OCI-LY7 (cell line): Measurements from ENCODE around the gene SMG6. TPM values are rescaled to one million over a fixed set of nuclear protein-coding genes. Genes with fewer than 3 reads are reported as not detected.

Experiments used
- BruUV-seq: library from RNA; stranded (reverse); fragments of 400-500 nt; replicated peaks from 2 replicates; lab custom pipeline; 2021; lab: Mats Ljungman, UMichigan
- CTCF ChIA-PET: fragments of 300-600 bp; sonication (Branson Sonifier 250); formaldehyde crosslinking; loops from one replicate; lab custom pipeline; 2022; ENCODE audit warnings: antibody characterized with exemption; ENCODE audit not compliant: unreplicated experiment; lab: Charles Lee
- POLR2A ChIA-PET: fragments of 300-600 bp; sonication (Branson Sonifier 250); formaldehyde crosslinking; loops from one replicate; lab custom pipeline; 2022; ENCODE audit warnings: antibody characterized with exemption; lab: Charles Lee
- DNase-seq: peaks from one replicate; pipeline ENCODE4 v3.0.0-alpha.2; 2015; ENCODE audit warnings: low spot score
- H2AFZ ChIP-seq: fragments of 200-600 bp; sonication (generic), shearing (Covaris generic); 2 replicates; pipeline ENCODE4 v1.6.1; 2014; ENCODE audit warnings: mild to moderate bottlenecking, antibody characterized with exemption, low read length, moderate library complexity
- H3K27ac ChIP-seq: fragments of 200-600 bp; sonication (generic); 2 replicates; pipeline ENCODE4 v1.5.1; 2014; ENCODE audit warnings: mixed run types, low read depth, mild to moderate bottlenecking, moderate library complexity, low read length, inconsistent platforms; ENCODE audit not compliant: poor library complexity, severe bottlenecking
- H3K36me3 ChIP-seq: fragments of 200-600 bp; sonication (generic); 2 replicates; pipeline ENCODE4 v1.6.1; 2014; ENCODE audit warnings: mild to moderate bottlenecking, antibody characterized with exemption, low read length, moderate library complexity, mixed read lengths; ENCODE audit not compliant: insufficient read depth
- H3K4me1 ChIP-seq: fragments of 200-600 bp; sonication (generic); 2 replicates; pipeline ENCODE4 v1.5.1; 2014; ENCODE audit warnings: mild to moderate bottlenecking, low read length; ENCODE audit not compliant: insufficient read depth, poor library complexity, severe bottlenecking
- H3K4me2 ChIP-seq: fragments of 200-600 bp; sonication (generic); 2 replicates; pipeline ENCODE4 v1.6.1; 2014; ENCODE audit warnings: mild to moderate bottlenecking, low read length
- H3K4me3 ChIP-seq: fragments of 200-600 bp; sonication (generic); 2 replicates; pipeline ENCODE4 v1.5.1; 2014; ENCODE audit warnings: mild to moderate bottlenecking, low read depth, low read length; ENCODE audit not compliant: poor library complexity, severe bottlenecking
- H3K79me2 ChIP-seq: fragments of 200-600 bp; sonication (generic); 2 replicates; pipeline ENCODE4 v1.6.1; 2016; ENCODE audit warnings: low read depth, mild to moderate bottlenecking, low read length, moderate library complexity, mixed read lengths; ENCODE audit not compliant: insufficient read depth
- H3K9me2 ChIP-seq: fragments of 200-600 bp; sonication (generic); 2 replicates; pipeline ENCODE4 v1.6.1; 2016; ENCODE audit warnings: mild to moderate bottlenecking, low read length, mixed read lengths; ENCODE audit not compliant: insufficient read depth
- H3K9me3 ChIP-seq: fragments of 200-600 bp; sonication (generic); 2 replicates; pipeline ENCODE4 v1.6.1; 2014; ENCODE audit warnings: mild to moderate bottlenecking, mixed run types, low read length, mixed read lengths
- H4K20me1 ChIP-seq: fragments of 200-600 bp; sonication (generic); 2 replicates; pipeline ENCODE4 v1.6.1; 2014; ENCODE audit warnings: mild to moderate bottlenecking, antibody characterized with exemption, low read length, moderate library complexity, mixed read lengths; ENCODE audit not compliant: insufficient read depth
- CTCF ChIP-seq: fragments of 200-600 bp; sonication (generic); conservative IDR thresholded peaks from 2 replicates; pipeline ENCODE4 v1.5.1; 2014; ENCODE audit warnings: mild to moderate bottlenecking, antibody characterized with exemption, low read length, moderate library complexity, mixed read lengths
- EZH2phosphoT487 ChIP-seq: fragments of 200-600 bp; sonication (generic); IDR thresholded peaks from 2 replicates; pipeline ENCODE4 v1.6.1; 2018; ENCODE audit warnings: low read depth, borderline replicate concordance, mild to moderate bottlenecking, mixed run types, antibody characterized with exemption, low read length, moderate library complexity, mixed read lengths
- intact Hi-C: fragments of 100-400 bp; cut with micrococcal nuclease; formaldehyde crosslinking; loops from one replicate; pipeline ENCODE4 v1.10.0; 2022; ENCODE audit not compliant: unreplicated experiment
- total RNA-seq, 2 experiments: library from RNA; depleted of rRNA in 1 of 2; stranded (reverse); fragments of >200 nt in 1 of 2; shearing (Covaris generic) in 1 of 2; gene quantifications; 2 replicates each; pipeline ENCODE4 v1.2.3, GENCODE V29; 2014 to 2022

SMG6 gene
- total RNA-seq, 2 experiments from 2014 or later = 12.5 to 17.8 TPM

- Histone ChIP-seq H4K20me1 (no peaks in the 10 kb centered on the region), H3K36me3 (peaks cover 32% of the 10 kb centered on the region), H3K4me3 (no peak overlapping the region), H3K9me2 (no peaks in the 10 kb centered on the region), H3K27ac (no peak overlapping the region), H3K79me2 (peaks cover 10% of the 10 kb centered on the region; the same call in 1 of the 2 replicates), H3K9me3 (no peaks in the 10 kb centered on the region), H2AFZ (no peak overlapping the region), H3K4me1 (peaks cover 22% of the 10 kb centered on the region), H3K4me2 (no peak overlapping the region)
- intact Hi-C loops = no loop called here
- ChIA-PET POLR2A (no interaction called here), CTCF (no interaction called here)
- no TSS peak for BruUV-seq
- no peak for DNase-seq
- TF ChIP-seq CTCF (no peak), EZH2phosphoT487 (no peak)
These were observed 268.6 kb downstream of the SMG6 start for GRCh38 chr17:2034806-2035540.

GRCh38 chr17:2034157-2034556 lies 269.4 kb downstream of the SMG6 start:
- Histone ChIP-seq H3K27ac (no peak overlapping the region), H3K4me3 (no peak overlapping the region), H3K36me3 (peaks cover 32% of the 10 kb centered on the region), H2AFZ (no peak overlapping the region), H3K4me2 (0 out of 2 replicates have a peak overlapping the region, but pooled peaks have one; percentile 5), H3K9me3 (no peaks in the 10 kb centered on the region), H3K79me2 (peaks cover 10% of the 10 kb centered on the region; the same call in 1 of the 2 replicates), H3K4me1 (peaks cover 26% of the 10 kb centered on the region), H4K20me1 (no peaks in the 10 kb centered on the region), H3K9me2 (no peaks in the 10 kb centered on the region)
- ChIA-PET POLR2A (interaction anchor here (0.7 kb wide), 1 partner anchor 129 kb away, joined by 3 read pairs; no protein-coding TSS in a partner anchor), CTCF (no interaction called here)
- peak; percentile 35 for DNase-seq
- TF ChIP-seq EZH2phosphoT487 = no peak
- no peak for TF ChIP-seq CTCF
- no TSS peak for BruUV-seq
- intact Hi-C loops = no loop called here

GRCh38 chr17:2033153-2033552 lies 270.4 kb downstream of the SMG6 start:
- Histone ChIP-seq H2AFZ (no peak overlapping the region), H3K4me1 (peaks cover 26% of the 10 kb centered on the region), H4K20me1 (no peaks in the 10 kb centered on the region), H3K9me2 (no peaks in the 10 kb centered on the region), H3K27ac (no peak overlapping the region), H3K79me2 (peaks cover 10% of the 10 kb centered on the region; the same call in 1 of the 2 replicates), H3K4me3 (no peak overlapping the region), H3K9me3 (no peaks in the 10 kb centered on the region), H3K4me2 (no peak overlapping the region), H3K36me3 (peaks cover 30% of the 10 kb centered on the region)
- DNase-seq = no peak
- no peak for TF ChIP-seq EZH2phosphoT487
- ChIA-PET CTCF (no interaction called here), POLR2A (no interaction called here)
- intact Hi-C loops = no loop called here
- BruUV-seq = no TSS peak
